OCI-LY7 (cell line): ENCODE results near the gene BPTF. TPM values are rescaled to one million over a fixed set of nuclear protein-coding genes. Genes with fewer than 3 reads are reported as not detected.

Experiments used
- BruUV-seq: library from RNA; stranded (reverse); fragments of 400-500 nt; replicated peaks from 2 replicates; lab custom pipeline; 2021; lab: Mats Ljungman, UMichigan
- CTCF ChIA-PET: fragments of 300-600 bp; sonication (Branson Sonifier 250); formaldehyde crosslinking; loops from one replicate; lab custom pipeline; 2022; ENCODE audit warnings: antibody characterized with exemption; ENCODE audit not compliant: unreplicated experiment; lab: Charles Lee
- POLR2A ChIA-PET: fragments of 300-600 bp; sonication (Branson Sonifier 250); formaldehyde crosslinking; loops from one replicate; lab custom pipeline; 2022; ENCODE audit warnings: antibody characterized with exemption; lab: Charles Lee
- DNase-seq: peaks from one replicate; pipeline ENCODE4 v3.0.0-alpha.2; 2015; ENCODE audit warnings: low spot score
- H2AFZ ChIP-seq: fragments of 200-600 bp; sonication (generic), shearing (Covaris generic); 2 replicates; pipeline ENCODE4 v1.6.1; 2014; ENCODE audit warnings: mild to moderate bottlenecking, antibody characterized with exemption, low read length, moderate library complexity
- H3K27ac ChIP-seq: fragments of 200-600 bp; sonication (generic); 2 replicates; pipeline ENCODE4 v1.5.1; 2014; ENCODE audit warnings: mixed run types, low read depth, mild to moderate bottlenecking, moderate library complexity, low read length, inconsistent platforms; ENCODE audit not compliant: poor library complexity, severe bottlenecking
- H3K36me3 ChIP-seq: fragments of 200-600 bp; sonication (generic); 2 replicates; pipeline ENCODE4 v1.6.1; 2014; ENCODE audit warnings: mild to moderate bottlenecking, antibody characterized with exemption, low read length, moderate library complexity, mixed read lengths; ENCODE audit not compliant: insufficient read depth
- H3K4me1 ChIP-seq: fragments of 200-600 bp; sonication (generic); 2 replicates; pipeline ENCODE4 v1.5.1; 2014; ENCODE audit warnings: mild to moderate bottlenecking, low read length; ENCODE audit not compliant: insufficient read depth, poor library complexity, severe bottlenecking
- H3K4me2 ChIP-seq: fragments of 200-600 bp; sonication (generic); 2 replicates; pipeline ENCODE4 v1.6.1; 2014; ENCODE audit warnings: mild to moderate bottlenecking, low read length
- H3K4me3 ChIP-seq: fragments of 200-600 bp; sonication (generic); 2 replicates; pipeline ENCODE4 v1.5.1; 2014; ENCODE audit warnings: mild to moderate bottlenecking, low read depth, low read length; ENCODE audit not compliant: poor library complexity, severe bottlenecking
- H3K79me2 ChIP-seq: fragments of 200-600 bp; sonication (generic); 2 replicates; pipeline ENCODE4 v1.6.1; 2016; ENCODE audit warnings: low read depth, mild to moderate bottlenecking, low read length, moderate library complexity, mixed read lengths; ENCODE audit not compliant: insufficient read depth
- H3K9me2 ChIP-seq: fragments of 200-600 bp; sonication (generic); 2 replicates; pipeline ENCODE4 v1.6.1; 2016; ENCODE audit warnings: mild to moderate bottlenecking, low read length, mixed read lengths; ENCODE audit not compliant: insufficient read depth
- H3K9me3 ChIP-seq: fragments of 200-600 bp; sonication (generic); 2 replicates; pipeline ENCODE4 v1.6.1; 2014; ENCODE audit warnings: mild to moderate bottlenecking, mixed run types, low read length, mixed read lengths
- H4K20me1 ChIP-seq: fragments of 200-600 bp; sonication (generic); 2 replicates; pipeline ENCODE4 v1.6.1; 2014; ENCODE audit warnings: mild to moderate bottlenecking, antibody characterized with exemption, low read length, moderate library complexity, mixed read lengths; ENCODE audit not compliant: insufficient read depth
- CTCF ChIP-seq: fragments of 200-600 bp; sonication (generic); conservative IDR thresholded peaks from 2 replicates; pipeline ENCODE4 v1.5.1; 2014; ENCODE audit warnings: mild to moderate bottlenecking, antibody characterized with exemption, low read length, moderate library complexity, mixed read lengths
- EZH2phosphoT487 ChIP-seq: fragments of 200-600 bp; sonication (generic); IDR thresholded peaks from 2 replicates; pipeline ENCODE4 v1.6.1; 2018; ENCODE audit warnings: low read depth, borderline replicate concordance, mild to moderate bottlenecking, mixed run types, antibody characterized with exemption, low read length, moderate library complexity, mixed read lengths
- intact Hi-C: fragments of 100-400 bp; cut with micrococcal nuclease; formaldehyde crosslinking; loops from one replicate; pipeline ENCODE4 v1.10.0; 2022; ENCODE audit not compliant: unreplicated experiment
- total RNA-seq, 2 experiments: library from RNA; depleted of rRNA in 1 of 2; stranded (reverse); fragments of >200 nt in 1 of 2; shearing (Covaris generic) in 1 of 2; gene quantifications; 2 replicates each; pipeline ENCODE4 v1.2.3, GENCODE V29; 2014 to 2022

Gene BPTF
- total RNA-seq, 2 experiments from 2014 or later: 104 to 212 TPM

DNA sequence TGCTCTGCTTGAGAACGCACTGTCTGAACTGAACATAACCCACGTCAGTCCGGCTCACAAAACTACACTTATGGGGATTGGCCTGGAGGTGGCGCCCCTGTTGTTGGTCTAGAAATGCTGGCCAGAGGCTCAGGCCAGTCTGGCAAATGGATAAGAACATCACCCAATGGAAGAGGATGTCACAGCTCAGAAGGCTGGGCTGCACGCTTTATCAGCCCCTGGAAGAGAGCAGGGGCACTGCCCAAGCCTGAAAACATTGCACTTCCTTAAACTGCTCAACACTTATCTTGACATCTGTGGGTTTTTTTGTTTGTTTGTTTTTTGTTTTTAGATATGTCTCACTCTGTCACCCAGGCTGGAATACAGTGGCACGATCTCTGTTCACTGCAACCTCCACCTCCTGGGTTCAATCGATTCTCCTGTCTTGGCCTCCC lies 24.8 kb upstream of the BPTF start:
- H3K27ac ChIP-seq: no peak overlapping the region
- no peaks in the 10 kb centered on the region for H3K36me3 ChIP-seq
- H3K9me2 ChIP-seq: no peaks in the 10 kb centered on the region
- H3K4me3 ChIP-seq: no peak overlapping the region
- H2AFZ ChIP-seq: peak overlapping the region; percentile 89; the same call in 1 of the 2 replicates
- DNase-seq: peak; percentile 87
- ChIA-PET CTCF (interaction anchor here (1.2 to 1.3 kb wide), 2 partner anchors 28 to 77 kb away, joined by 3 read pairs; no protein-coding TSS in a partner anchor), POLR2A (interaction anchor here (0.6 kb wide), 3 partner anchors 8 to 700 kb away, joined by 3 to 9 read pairs (median 3); no protein-coding TSS in a partner anchor)
- intact Hi-C loops: loop anchor here (1.0 to 10.0 kb wide), 3 partner anchors 25 to 210 kb away; partner anchors contain the start of gene BPTF
- peaks cover 23% of the 10 kb centered on the region for H3K4me1 ChIP-seq
- H3K79me2 ChIP-seq: no peaks in the 10 kb centered on the region
- BruUV-seq: no TSS peak
- no peaks in the 10 kb centered on the region for H4K20me1 ChIP-seq
- H3K4me2 ChIP-seq: peak overlapping the region; percentile 37; the same call in 1 of the 2 replicates
- TF ChIP-seq EZH2phosphoT487: no peak
- peak; percentile 89 for TF ChIP-seq CTCF
- H3K9me3 ChIP-seq: no peaks in the 10 kb centered on the region

- Histone ChIP-seq H3K36me3 (no peaks in the 10 kb centered on the region), H3K9me2 (no peaks in the 10 kb centered on the region), H3K4me2 (no peak overlapping the region), H3K4me1 (peaks cover 23% of the 10 kb centered on the region), H3K27ac (no peak overlapping the region), H3K9me3 (no peaks in the 10 kb centered on the region), H3K4me3 (no peak overlapping the region), H4K20me1 (no peaks in the 10 kb centered on the region), H3K79me2 (no peaks in the 10 kb centered on the region), H2AFZ (peak overlapping the region; percentile 51; the same call in 1 of the 2 replicates)
- ChIA-PET POLR2A (interaction anchor here (0.7 to 1.7 kb wide), 2 partner anchors 16 to 55 kb away, joined by 3 to 16 read pairs; no protein-coding TSS in a partner anchor), CTCF (interaction anchor here (1.3 kb wide), 1 partner anchor 17 kb away, joined by 3 read pairs; no protein-coding TSS in a partner anchor)
- TF ChIP-seq EZH2phosphoT487: no peak
- peak; percentile 74 for TF ChIP-seq CTCF
- intact Hi-C loops: loop anchor here (2.0 to 10.0 kb wide), 2 partner anchors 143 to 209 kb away; no protein-coding TSS in a partner anchor
- BruUV-seq: no TSS peak
- DNase-seq: no peak
Measured at GRCh38 chr17:67801626-67802175, 23.6 kb upstream of the BPTF start.
